ENCODE data around the gene RSAD1.

The RSAD1 gene

DNA sequence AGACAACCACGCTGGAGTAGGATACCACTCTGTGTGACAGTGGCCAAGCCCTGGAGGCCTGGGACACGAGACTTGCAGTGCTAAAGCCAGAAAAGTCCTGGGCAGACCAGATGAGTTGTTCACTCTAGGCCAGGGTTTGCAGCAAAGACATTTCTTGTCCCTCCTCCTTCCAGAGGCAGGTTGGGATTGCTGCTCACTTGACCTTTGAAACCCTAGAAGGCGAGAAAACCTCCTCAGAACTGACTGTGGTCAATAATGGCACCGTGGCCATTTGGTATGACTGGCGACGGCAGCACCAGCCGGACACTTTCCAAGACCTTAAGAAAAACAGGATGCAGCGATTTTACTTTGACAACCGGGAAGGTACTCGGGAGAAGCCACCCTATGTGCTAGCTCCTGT is 44.1 kb downstream of the RSAD1 start:
- H3F3A ChIP-seq (ENCODE audit: control insufficient read depth, insufficient read depth): no peaks in the 10 kb centered on the region
- no peaks in the 10 kb centered on the region for H4K20me1 ChIP-seq (ENCODE audit: control insufficient read depth, insufficient read depth, low read depth, low read length)
- no peaks in the 10 kb centered on the region for H3K9me3 ChIP-seq (ENCODE audit: control insufficient read depth, insufficient read depth, low read length)
- TF ChIP-seq EZH2phosphoT487 (IDR thresholded peaks at IDR 0.05; ENCODE audit: borderline replicate concordance, low read length): no peak
- TF ChIP-seq, protein P1, sequence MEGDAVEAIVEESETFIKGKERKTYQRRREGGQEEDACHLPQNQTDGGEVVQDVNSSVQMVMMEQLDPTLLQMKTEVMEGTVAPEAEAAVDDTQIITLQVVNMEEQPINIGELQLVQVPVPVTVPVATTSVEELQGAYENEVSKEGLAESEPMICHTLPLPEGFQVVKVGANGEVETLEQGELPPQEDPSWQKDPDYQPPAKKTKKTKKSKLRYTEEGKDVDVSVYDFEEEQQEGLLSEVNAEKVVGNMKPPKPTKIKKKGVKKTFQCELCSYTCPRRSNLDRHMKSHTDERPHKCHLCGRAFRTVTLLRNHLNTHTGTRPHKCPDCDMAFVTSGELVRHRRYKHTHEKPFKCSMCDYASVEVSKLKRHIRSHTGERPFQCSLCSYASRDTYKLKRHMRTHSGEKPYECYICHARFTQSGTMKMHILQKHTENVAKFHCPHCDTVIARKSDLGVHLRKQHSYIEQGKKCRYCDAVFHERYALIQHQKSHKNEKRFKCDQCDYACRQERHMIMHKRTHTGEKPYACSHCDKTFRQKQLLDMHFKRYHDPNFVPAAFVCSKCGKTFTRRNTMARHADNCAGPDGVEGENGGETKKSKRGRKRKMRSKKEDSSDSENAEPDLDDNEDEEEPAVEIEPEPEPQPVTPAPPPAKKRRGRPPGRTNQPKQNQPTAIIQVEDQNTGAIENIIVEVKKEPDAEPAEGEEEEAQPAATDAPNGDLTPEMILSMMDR (IDR thresholded peaks at IDR 0.05; ENCODE audit: low read depth, low read length, poor library complexity, severe bottlenecking): no peak
- no peaks in the 10 kb centered on the region for H3K4me1 ChIP-seq (ENCODE audit: control insufficient read depth, low read length)
- no peaks in the 10 kb centered on the region for H3K9me2 ChIP-seq (replicated peaks; ENCODE audit: control insufficient read depth, low read length)
- no peaks in the 10 kb centered on the region for H3K36me3 ChIP-seq (ENCODE audit: control insufficient read depth, low read length)
- H3K4me3 ChIP-seq (ENCODE audit: low read length): no peak overlapping the region
- no peak overlapping the region for H3K27ac ChIP-seq (ENCODE audit: low read depth, low read length)
- H3K27me3 ChIP-seq (ENCODE audit: control insufficient read depth, low read length): no peaks in the 10 kb centered on the region
- no peaks in the 10 kb centered on the region for H3K79me2 ChIP-seq (ENCODE audit: control insufficient read depth, low read length)
- H3K4me2 ChIP-seq (ENCODE audit: low read length): no peak overlapping the region

GRCh38 chr17:50523208-50523607 is 44.5 kb downstream of the RSAD1 start:
- TF ChIP-seq EZH2phosphoT487 (IDR thresholded peaks at IDR 0.05; ENCODE audit: borderline replicate concordance, low read length): no peak
- TF ChIP-seq, protein P1 (IDR thresholded peaks at IDR 0.05; ENCODE audit: low read depth, low read length, poor library complexity, severe bottlenecking): no peak
- Histone ChIP-seq H3F3A (ENCODE audit: control insufficient read depth, insufficient read depth) (no peaks in the 10 kb centered on the region), H3K36me3 (ENCODE audit: control insufficient read depth, low read length) (no peaks in the 10 kb centered on the region), H3K79me2 (ENCODE audit: control insufficient read depth, low read length) (no peaks in the 10 kb centered on the region), H3K4me3 (ENCODE audit: low read length) (no peak overlapping the region), H3K4me1 (ENCODE audit: control insufficient read depth, low read length) (no peaks in the 10 kb centered on the region), H3K9me2 (replicated peaks; ENCODE audit: control insufficient read depth, low read length) (no peaks in the 10 kb centered on the region), H3K27me3 (ENCODE audit: control insufficient read depth, low read length) (no peaks in the 10 kb centered on the region), H4K20me1 (ENCODE audit: control insufficient read depth, insufficient read depth, low read depth, low read length) (no peaks in the 10 kb centered on the region), H3K27ac (ENCODE audit: low read depth, low read length) (no peak overlapping the region), H3K4me2 (ENCODE audit: low read length) (no peak overlapping the region), H3K9me3 (ENCODE audit: control insufficient read depth, insufficient read depth, low read length) (no peaks in the 10 kb centered on the region)

GRCh38 chr17:50524838-50525237 is 46.2 kb downstream of the RSAD1 start:
- H3K4me2 ChIP-seq (ENCODE audit: low read length): no peak overlapping the region
- no peaks in the 10 kb centered on the region for H3F3A ChIP-seq (ENCODE audit: control insufficient read depth, insufficient read depth)
- no peaks in the 10 kb centered on the region for H4K20me1 ChIP-seq (ENCODE audit: control insufficient read depth, insufficient read depth, low read depth, low read length)
- H3K27ac ChIP-seq (ENCODE audit: low read depth, low read length): no peak overlapping the region
- H3K9me2 ChIP-seq (replicated peaks; ENCODE audit: control insufficient read depth, low read length): no peaks in the 10 kb centered on the region
- no peaks in the 10 kb centered on the region for H3K79me2 ChIP-seq (ENCODE audit: control insufficient read depth, low read length)
- no peaks in the 10 kb centered on the region for H3K36me3 ChIP-seq (ENCODE audit: control insufficient read depth, low read length)
- no peaks in the 10 kb centered on the region; the same call in 1 of the 2 replicates for H3K27me3 ChIP-seq (ENCODE audit: control insufficient read depth, low read length)
- TF ChIP-seq, protein P1 (IDR thresholded peaks at IDR 0.05; ENCODE audit: low read depth, low read length, poor library complexity, severe bottlenecking): no peak
- no peak for TF ChIP-seq EZH2phosphoT487 (IDR thresholded peaks at IDR 0.05; ENCODE audit: borderline replicate concordance, low read length)
- H3K9me3 ChIP-seq (ENCODE audit: control insufficient read depth, insufficient read depth, low read length): no peaks in the 10 kb centered on the region
- no peaks in the 10 kb centered on the region for H3K4me1 ChIP-seq (ENCODE audit: control insufficient read depth, low read length)
- H3K4me3 ChIP-seq (ENCODE audit: low read length): no peak overlapping the region
